Measurements from ENCODE around the gene DOCK4.
A peak's percentile ranks its signal among the peaks of the same experiment; 100 is the strongest.

GRCh38 chr7:112089551-112089950 is 116.6 kb downstream of the DOCK4 start:
- no peak for TF ChIP-seq CTCF (IDR thresholded peaks at IDR 0.05)
- no peak for TF ChIP-seq POLR2A (IDR thresholded peaks at IDR 0.05)
- TF ChIP-seq EP300 (IDR thresholded peaks at IDR 0.05), result peak in 1 of 2 donors; percentile 23
